HepG2 (cell line): ENCODE results near the gene FGF21. TPM values are rescaled to one million over a fixed set of nuclear protein-coding genes. Genes with fewer than 3 reads are reported as not detected.

Source experiments
- ARID2 ChIP-seq: sonication (generic); formaldehyde crosslinking; IDR thresholded peaks from 2 replicates; pipeline ENCODE4 v1.8.1; 2022; ENCODE audit warnings: mild to moderate bottlenecking, missing genetic modification reagents, borderline replicate concordance
- ARNT2 ChIP-seq: sonication (generic); formaldehyde crosslinking; IDR thresholded peaks from 2 replicates; pipeline ENCODE4 v1.8.0; 2022; ENCODE audit warnings: mild to moderate bottlenecking, low read depth, missing genetic modification reagents, moderate library complexity
- CHD2 ChIP-seq: IDR thresholded peaks from 2 replicates; pipeline ENCODE4 v1.6.1; 2011; ENCODE audit warnings: low read depth, low read length, improper control_type of control experiment
- EP300 ChIP-seq, 3 experiments: sonication (generic) in 1 of 3; formaldehyde crosslinking in 1 of 3; IDR thresholded peaks; 2 replicates each; pipeline versions ENCODE4 v1.5.1 to v1.6.1; 2011 to 2020; ENCODE audit warnings: low read depth in 2 of 3, low read length in 2 of 3, borderline replicate concordance in 1 of 3, improper control_type of control experiment in 1 of 3, mild to moderate bottlenecking in 1 of 3, missing genetic modification reagents in 1 of 3, moderate library complexity in 1 of 3
- FOSL2 ChIP-seq: sonication (generic); formaldehyde crosslinking; IDR thresholded peaks from 2 replicates; pipeline ENCODE4 v1.4.0; 2020; ENCODE audit warnings: missing genetic modification reagents
- HMGA1 ChIP-seq: sonication (generic); formaldehyde crosslinking; conservative IDR thresholded peaks from 2 replicates; pipeline ENCODE4 v1.4.0; 2020; ENCODE audit warnings: missing genetic modification reagents
- JUNB ChIP-seq: sonication (generic); formaldehyde crosslinking; IDR thresholded peaks from 2 replicates; pipeline ENCODE4 v1.8.0; 2022; ENCODE audit warnings: missing genetic modification reagents, mild to moderate bottlenecking, borderline replicate concordance
- NFKB2 ChIP-seq: sonication (generic); formaldehyde crosslinking; IDR thresholded peaks from 2 replicates; pipeline ENCODE4 v1.4.0; 2020; ENCODE audit warnings: missing genetic modification reagents, borderline replicate concordance
- PAF1 ChIP-seq: IDR thresholded peaks from 2 replicates; pipeline ENCODE4 v1.6.1; 2016; ENCODE audit warnings: missing genetic modification reagents, missing compliant biosample characterization
- PAWR ChIP-seq: sonication (generic); formaldehyde crosslinking; IDR thresholded peaks from 2 replicates; pipeline ENCODE4 v1.4.0; 2020; ENCODE audit warnings: missing genetic modification reagents, mild to moderate bottlenecking, borderline replicate concordance
- PAX8 ChIP-seq: sonication (generic); formaldehyde crosslinking; IDR thresholded peaks from 2 replicates; pipeline ENCODE4 v1.8.0; 2022; ENCODE audit warnings: mild to moderate bottlenecking, missing genetic modification reagents, borderline replicate concordance
- PAXIP1 ChIP-seq: sonication (generic); formaldehyde crosslinking; conservative IDR thresholded peaks from 2 replicates; pipeline ENCODE4 v1.4.0; 2020; ENCODE audit warnings: mild to moderate bottlenecking, missing genetic modification reagents, moderate library complexity
- PTBP1 ChIP-seq: fragments of 200-400 bp; formaldehyde crosslinking; IDR thresholded peaks from 2 replicates; pipeline ENCODE4 v1.6.1; 2018; ENCODE audit warnings: low read length, low read depth; ENCODE audit not compliant: poor library complexity, severe bottlenecking
- RARA ChIP-seq: IDR thresholded peaks from 2 replicates; pipeline ENCODE4 v1.6.1; 2016; ENCODE audit warnings: missing genetic modification reagents, missing compliant biosample characterization
- TEAD2 ChIP-seq: sonication (generic); formaldehyde crosslinking; IDR thresholded peaks from 2 replicates; pipeline ENCODE4 v1.9.0; 2021; ENCODE audit warnings: missing genetic modification reagents
- TEF ChIP-seq: sonication (generic); formaldehyde crosslinking; IDR thresholded peaks from 2 replicates; pipeline ENCODE4 v1.5.0; 2020; ENCODE audit warnings: missing genetic modification reagents
- ZBTB25 ChIP-seq: IDR thresholded peaks from 2 replicates; pipeline ENCODE4 v1.6.1; 2018; ENCODE audit warnings: missing genetic modification reagents
- ZBTB33 ChIP-seq: sonication (generic); formaldehyde crosslinking; IDR thresholded peaks from 2 replicates; pipeline ENCODE4 v1.4.0; 2020; ENCODE audit warnings: missing genetic modification reagents
- ZBTB7A ChIP-seq: sonication (generic); formaldehyde crosslinking; IDR thresholded peaks from 2 replicates; pipeline ENCODE4 v1.8.0; 2022; ENCODE audit warnings: mild to moderate bottlenecking, missing genetic modification reagents
- ZBTB7B ChIP-seq: sonication (generic); formaldehyde crosslinking; IDR thresholded peaks from 2 replicates; pipeline ENCODE4 v1.4.0; 2020; ENCODE audit warnings: missing genetic modification reagents
- ZNF160 ChIP-seq: sonication (generic); formaldehyde crosslinking; IDR thresholded peaks from 2 replicates; pipeline ENCODE4 v1.8.0; 2022; ENCODE audit warnings: mild to moderate bottlenecking, inconsistent platforms, missing genetic modification reagents
- ZNF331 ChIP-seq: sonication (generic); formaldehyde crosslinking; IDR thresholded peaks from 2 replicates; pipeline ENCODE4 v1.4.0; 2020; ENCODE audit warnings: missing genetic modification reagents
- ZNF75D ChIP-seq: sonication (generic); formaldehyde crosslinking; IDR thresholded peaks from 2 replicates; pipeline ENCODE4 v1.8.1; 2023; ENCODE audit warnings: missing genetic modification reagents, mild to moderate bottlenecking, borderline replicate concordance
- polyA plus RNA-seq, 8 experiments: library from polyadenylated mRNA; depleted of rRNA in 3 of 8; stranded (reverse) in 7 of 8; unstranded in 1 of 8; fragments of >200 nt; fragmentation: Illumina TruSeq in 4 of 8; extraction: Trizol in 4 of 8; gene quantifications; 2 replicates each; pipeline versions ENCODE4 v1.2.1 to v1.2.3, GENCODE V29; 2011 to 2016; ENCODE audit warnings: low read depth in 4 of 8, missing spikeins in 1 of 8, mixed read lengths in 1 of 8; ENCODE audit not compliant: insufficient read depth in 1 of 8
- total RNA-seq, 5 experiments: library from RNA; depleted of rRNA; stranded (reverse); fragments of >200 nt; fragmentation: Illumina TruSeq; extraction: Trizol; gene quantifications; 2 replicates each; pipeline ENCODE4 v1.2.3, GENCODE V29; 2016; ENCODE audit warnings: low read depth in 1 of 5

The FGF21 gene
- total and polyA plus RNA-seq, 2 of the 13 experiments (the other 11 are each of a cell fraction or from before 2014, with no cell fraction given), result 0.17 TPM; not detected in 1

- 0 out of 2 replicates have a peak, but pooled peaks have one; percentile 19 for TF ChIP-seq PAXIP1 (CRISPR knock-in tag)
- no peak for TF ChIP-seq PTBP1
- TF ChIP-seq ZBTB33 (CRISPR knock-in tag), result peak; percentile 36; the same call in 1 of the 2 replicates
- no peak for TF ChIP-seq ZNF160 (CRISPR knock-in tag)
- TF ChIP-seq TEAD2, result no peak
- no peak for TF ChIP-seq RARA (CRISPR knock-in tag)
- TF ChIP-seq TEF (CRISPR knock-in tag), result no peak
- no peak for TF ChIP-seq ZBTB7A (CRISPR knock-in tag)
- no peak for TF ChIP-seq ZNF75D (CRISPR knock-in tag)
- no peak for TF ChIP-seq NFKB2 (CRISPR knock-in tag)
- TF ChIP-seq ARID2 (CRISPR knock-in tag), result no peak
- TF ChIP-seq PAX8 (CRISPR knock-in tag), result no peak
- TF ChIP-seq HMGA1 (CRISPR knock-in tag), result no peak
- no peak for TF ChIP-seq FOSL2
- TF ChIP-seq ZBTB25 (CRISPR knock-in tag), result no peak
- no peak for TF ChIP-seq PAF1 (CRISPR knock-in tag)
- TF ChIP-seq PAWR (CRISPR knock-in tag), result no peak
- no peak for TF ChIP-seq ZNF331 (CRISPR knock-in tag)
- TF ChIP-seq JUNB, result no peak
- TF ChIP-seq ARNT2 (CRISPR knock-in tag), result no peak
- no peak for TF ChIP-seq EP300 (IDR thresholded peaks at IDR 0.05; ENCODE audit: low read depth in 2 of 2, low read length in 2 of 2)
- no peak for TF ChIP-seq EP300 (CRISPR knock-in tag; IDR thresholded peaks at IDR 0.05; ENCODE audit: borderline replicate concordance)
- TF ChIP-seq ZBTB7B, result peak; percentile 78
- TF ChIP-seq CHD2, result no peak
These were observed 38.6 kb upstream of the FGF21 start (continued) for GRCh38 chr19:48716562-48717291.
